Measurements from ENCODE around the gene DOCK8.

DOCK8 gene

GRCh38 chr9:270657-271237, 56.1 kb downstream of the DOCK8 start:
- H3K4me3 ChIP-seq (replicated peaks; ENCODE audit: low read depth, low read length): no peak overlapping the region
- no peak for DNase-seq (ENCODE audit: extremely low read depth, low read depth)
- no peak for TF ChIP-seq CTCF (IDR thresholded peaks at IDR 0.05; ENCODE audit: low read depth, low read length, missing control alignments)

GRCh38 chr9:272251-273213, 57.9 kb downstream of the DOCK8 start:
- no peak for DNase-seq (ENCODE audit: extremely low read depth, low read depth)
- TF ChIP-seq CTCF (IDR thresholded peaks at IDR 0.05; ENCODE audit: low read depth, low read length, missing control alignments): no peak
- no peak overlapping the region for H3K4me3 ChIP-seq (replicated peaks; ENCODE audit: low read depth, low read length)

GRCh38 chr9:274406-274805, 59.7 kb downstream of the DOCK8 start:
- H3K4me3 ChIP-seq (replicated peaks; ENCODE audit: low read depth, low read length): no peak overlapping the region
- DNase-seq (ENCODE audit: extremely low read depth, low read depth): no peak
- no peak for TF ChIP-seq CTCF (IDR thresholded peaks at IDR 0.05; ENCODE audit: low read depth, low read length, missing control alignments)

GRCh38 chr9:277601-278295, 63.1 kb downstream of the DOCK8 start:
- TF ChIP-seq CTCF (IDR thresholded peaks at IDR 0.05; ENCODE audit: low read depth, low read length, missing control alignments): no peak
- H3K4me3 ChIP-seq (replicated peaks; ENCODE audit: low read depth, low read length): no peak overlapping the region
- no peak for DNase-seq (ENCODE audit: extremely low read depth, low read depth)

GRCh38 chr9:278651-279050, 64.0 kb downstream of the DOCK8 start:
- no peak for DNase-seq (ENCODE audit: extremely low read depth, low read depth)
- H3K4me3 ChIP-seq (replicated peaks; ENCODE audit: low read depth, low read length): no peak overlapping the region
- TF ChIP-seq CTCF (IDR thresholded peaks at IDR 0.05; ENCODE audit: low read depth, low read length, missing control alignments): no peak

GRCh38 chr9:279674-280073, 65.0 kb downstream of the DOCK8 start:
- no peak overlapping the region for H3K4me3 ChIP-seq (replicated peaks; ENCODE audit: low read depth, low read length)
- no peak for TF ChIP-seq CTCF (IDR thresholded peaks at IDR 0.05; ENCODE audit: low read depth, low read length, missing control alignments)
- no peak for DNase-seq (ENCODE audit: extremely low read depth, low read depth)
